ENCODE measurements around the gene PRPF19.

PRPF19 gene

DNA sequence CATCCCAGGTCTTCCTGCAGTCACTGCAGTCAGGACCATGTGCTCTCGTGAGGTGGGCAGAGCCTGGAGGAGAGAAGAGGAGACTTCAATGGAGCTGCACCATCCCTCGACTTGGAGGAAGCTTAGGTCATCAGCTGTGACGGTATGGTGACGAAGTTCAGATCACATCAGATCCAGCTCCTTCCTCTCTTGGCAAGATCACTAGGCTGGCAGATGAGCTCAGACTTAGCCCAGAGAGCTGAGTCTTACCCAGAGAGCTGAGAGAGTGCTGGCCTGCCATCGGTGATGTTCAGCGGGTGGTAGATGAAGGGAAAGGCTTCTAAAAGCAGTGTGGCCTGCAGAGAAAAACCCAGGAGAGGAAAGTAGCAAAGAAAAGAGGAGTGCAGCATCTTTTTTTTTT is 47.4 kb upstream of the PRPF19 start:
- Histone ChIP-seq H3K4me2 (ENCODE audit: low read depth, low read length, poor library complexity, severe bottlenecking) (no peak overlapping the region), H3F3A (ENCODE audit: low read depth) (no peaks in the 10 kb centered on the region), H4K20me1 (ENCODE audit: insufficient read depth, low read length, poor library complexity, severe bottlenecking) (no peaks in the 10 kb centered on the region), H3K9me2 (replicated peaks; ENCODE audit: low read depth, low read length) (no peaks in the 10 kb centered on the region), H3K4me1 (ENCODE audit: insufficient read depth, low read length, poor library complexity, severe bottlenecking) (peaks cover 5% of the 10 kb centered on the region), H3K9me3 (ENCODE audit: insufficient read depth, low read depth, low read length) (no peaks in the 10 kb centered on the region), H2AFZ (ENCODE audit: low read length) (no peak overlapping the region), H3K4me3 (ENCODE audit: low read length, poor library complexity, severe bottlenecking) (no peak overlapping the region), H3K9ac (ENCODE audit: low read depth, low read length, poor library complexity, severe bottlenecking) (no peak overlapping the region), H3K27me3 (ENCODE audit: insufficient read depth, low read length, poor library complexity, severe bottlenecking) (no peaks in the 10 kb centered on the region), H3K36me3 (ENCODE audit: insufficient read depth, low read length) (no peaks in the 10 kb centered on the region), H3K79me2 (ENCODE audit: insufficient read depth, low read length) (no peaks in the 10 kb centered on the region)
- no peak for TF ChIP-seq CTCF (conservative IDR thresholded peaks at IDR 0.05; ENCODE audit: low read length)
- TF ChIP-seq EZH2phosphoT487 (IDR thresholded peaks at IDR 0.05; ENCODE audit: borderline replicate concordance), result no peak

DNA sequence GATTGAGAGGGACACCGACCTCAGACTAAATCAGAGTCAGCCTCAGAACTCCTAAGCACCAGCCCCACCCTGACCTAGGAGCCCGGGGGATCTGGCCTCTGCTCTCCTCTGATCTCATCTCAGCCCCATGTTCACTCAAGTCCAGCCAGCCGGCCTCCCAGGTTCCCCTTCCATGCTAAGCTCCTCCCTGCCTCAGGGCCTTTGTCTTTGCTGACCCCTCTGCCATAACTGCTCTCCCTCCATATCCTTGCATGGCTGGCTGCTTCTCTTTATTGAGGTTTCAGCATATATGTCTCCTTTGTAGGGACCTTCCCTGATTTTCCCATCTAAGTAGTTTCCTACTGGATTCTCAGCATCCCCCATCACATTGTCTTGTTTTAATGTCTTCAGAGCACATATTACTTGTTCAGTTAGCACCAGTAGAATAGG is 46.4 kb upstream of the PRPF19 start:
- Histone ChIP-seq H3K9me3 (ENCODE audit: insufficient read depth, low read depth, low read length) (no peaks in the 10 kb centered on the region), H3K4me1 (ENCODE audit: insufficient read depth, low read length, poor library complexity, severe bottlenecking) (peaks cover 5% of the 10 kb centered on the region), H2AFZ (ENCODE audit: low read length) (peak overlapping the region; percentile 90; the same call in 1 of the 2 replicates), H3K9me2 (replicated peaks; ENCODE audit: low read depth, low read length) (no peaks in the 10 kb centered on the region), H3K79me2 (ENCODE audit: insufficient read depth, low read length) (no peaks in the 10 kb centered on the region), H3K4me2 (ENCODE audit: low read depth, low read length, poor library complexity, severe bottlenecking) (peak overlapping the region; percentile 87), H3K4me3 (ENCODE audit: low read length, poor library complexity, severe bottlenecking) (peak overlapping the region; percentile 69), H3F3A (ENCODE audit: low read depth) (no peaks in the 10 kb centered on the region), H3K36me3 (ENCODE audit: insufficient read depth, low read length) (no peaks in the 10 kb centered on the region), H3K9ac (ENCODE audit: low read depth, low read length, poor library complexity, severe bottlenecking) (no peak overlapping the region), H3K27me3 (ENCODE audit: insufficient read depth, low read length, poor library complexity, severe bottlenecking) (no peaks in the 10 kb centered on the region), H4K20me1 (ENCODE audit: insufficient read depth, low read length, poor library complexity, severe bottlenecking) (no peaks in the 10 kb centered on the region)
- TF ChIP-seq CTCF (conservative IDR thresholded peaks at IDR 0.05; ENCODE audit: low read length) (no peak), EZH2phosphoT487 (IDR thresholded peaks at IDR 0.05; ENCODE audit: borderline replicate concordance) (no peak)

DNA sequence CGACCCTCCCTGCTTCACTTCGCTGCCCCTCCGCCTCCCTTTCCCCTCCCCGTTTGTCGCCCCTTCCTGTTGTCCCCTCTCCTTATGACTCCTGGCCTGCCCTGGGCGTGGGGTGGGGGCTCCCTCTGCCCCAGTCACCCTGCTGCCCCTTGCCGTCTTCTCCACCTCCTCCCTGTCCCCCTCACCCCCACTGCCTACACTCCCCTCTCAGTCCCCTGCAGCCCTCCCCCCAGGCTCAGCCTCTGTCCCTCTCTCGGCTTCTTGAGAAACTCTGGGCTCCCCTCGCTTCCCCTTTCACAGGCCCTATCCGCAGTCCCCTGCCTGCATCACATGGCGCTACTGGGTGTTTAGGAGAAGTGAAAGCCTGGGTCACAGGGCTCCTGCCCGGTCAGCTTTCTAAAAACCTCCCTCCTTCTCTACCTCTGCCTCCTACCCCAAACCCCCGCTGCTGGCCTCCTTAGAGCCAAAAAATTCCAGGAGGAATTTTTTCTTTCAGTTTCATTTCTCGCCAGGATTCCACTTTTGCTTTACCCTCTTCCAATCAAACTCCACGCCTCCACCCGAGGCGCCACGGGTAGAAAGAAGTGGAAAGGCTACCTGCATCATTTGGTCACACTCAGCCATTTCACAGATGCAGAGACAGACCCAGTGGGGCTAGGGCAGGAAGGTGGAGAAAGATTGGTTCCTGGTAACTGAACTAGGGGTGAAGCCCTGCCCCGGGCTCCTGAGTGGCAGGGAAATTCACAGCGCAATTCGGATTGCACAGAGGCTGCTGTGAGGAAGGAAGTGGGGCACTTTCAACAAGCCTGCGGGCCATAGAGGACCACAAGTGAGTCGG is 45.7 kb upstream of the PRPF19 start, which contains the start of gene SLC15A3:
Gene SLC15A3 (minus strand): TSS at position 273 of the 838 bp plus-strand sequence. CDS start 625 bp downstream, outside the sequence.
- no peak for TF ChIP-seq CTCF (conservative IDR thresholded peaks at IDR 0.05; ENCODE audit: low read length)
- TF ChIP-seq EZH2phosphoT487 (IDR thresholded peaks at IDR 0.05; ENCODE audit: borderline replicate concordance), result no peak
- Histone ChIP-seq H3K9me2 (replicated peaks; ENCODE audit: low read depth, low read length) (no peaks in the 10 kb centered on the region), H3K4me3 (ENCODE audit: low read length, poor library complexity, severe bottlenecking) (peak within 1 kb of the TSS; percentile 69), H3F3A (ENCODE audit: low read depth) (no peaks in the 10 kb centered on the region), H3K9ac (ENCODE audit: low read depth, low read length, poor library complexity, severe bottlenecking) (peak within 1 kb of the TSS; percentile 55), H3K4me1 (ENCODE audit: insufficient read depth, low read length, poor library complexity, severe bottlenecking) (peaks cover 5% of the 10 kb centered on the region), H4K20me1 (ENCODE audit: insufficient read depth, low read length, poor library complexity, severe bottlenecking) (no peaks in the 10 kb centered on the region), H2AFZ (ENCODE audit: low read length) (peak within 1 kb of the TSS; percentile 90), H3K27me3 (ENCODE audit: insufficient read depth, low read length, poor library complexity, severe bottlenecking) (no peaks in the 10 kb centered on the region), H3K79me2 (ENCODE audit: insufficient read depth, low read length) (no peaks in the 10 kb centered on the region), H3K9me3 (ENCODE audit: insufficient read depth, low read depth, low read length) (no peaks in the 10 kb centered on the region), H3K36me3 (ENCODE audit: insufficient read depth, low read length) (no peaks in the 10 kb centered on the region), H3K4me2 (ENCODE audit: low read depth, low read length, poor library complexity, severe bottlenecking) (peak within 1 kb of the TSS; percentile 87)
